Measurements from ENCODE around the gene VARS2. TPM values are rescaled to one million over a fixed set of nuclear protein-coding genes. Genes with fewer than 3 reads are reported as not detected.
A peak's percentile ranks its signal among the peaks of the same experiment; 100 is the strongest.
"Not testable (repeated sequence)": the region's sequence is repeated elsewhere in the genome, so short reads cannot be mapped to it uniquely, and the experiment has no call there.

Gene VARS2
- total RNA-seq, 1 donor from 2014 or later = 5.7 TPM

DNA sequence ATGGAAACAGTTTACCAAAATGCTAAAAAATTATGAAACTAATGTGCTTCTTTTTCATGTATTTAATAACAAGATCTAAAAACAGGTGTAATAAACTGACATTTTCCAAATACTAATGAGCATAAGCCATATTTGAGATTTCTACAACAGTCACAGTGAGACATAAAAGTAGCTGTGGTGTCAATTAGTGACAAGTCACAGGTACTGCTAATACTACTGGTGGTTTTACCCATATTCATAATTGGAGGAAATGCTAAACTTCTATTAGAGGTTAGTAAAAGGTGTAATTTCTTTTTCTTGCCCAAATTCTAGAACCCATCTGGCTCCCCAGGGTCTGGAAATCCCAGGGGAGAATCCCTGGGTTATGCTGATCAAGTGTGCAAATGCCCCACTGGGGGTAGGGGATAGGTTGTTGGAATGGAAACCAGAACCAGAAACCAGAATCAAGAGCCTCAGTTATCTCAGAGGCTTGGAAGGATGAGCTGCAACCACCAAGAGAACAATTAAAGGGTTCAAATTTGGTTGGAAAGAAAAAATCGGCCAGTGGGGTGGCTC lies 13.1 kb upstream of the VARS2 start:
- Histone ChIP-seq H3K27ac (no peak overlapping the region), H3K4me1 (no peaks in the 10 kb centered on the region), H3K9me3 (no peaks in the 10 kb centered on the region), H3K36me3 (peaks cover 31 to 34% of the 10 kb centered on the region in 2 donors), H3K27me3 (no peaks in the 10 kb centered on the region), H3K4me3 (no peak overlapping the region)
- DNase-seq (ENCODE audit: low spot score in 2 of 2) = no peak
- intact Hi-C loops (cut with DNase I) = no loop called here
- TF ChIP-seq, protein P1, sequence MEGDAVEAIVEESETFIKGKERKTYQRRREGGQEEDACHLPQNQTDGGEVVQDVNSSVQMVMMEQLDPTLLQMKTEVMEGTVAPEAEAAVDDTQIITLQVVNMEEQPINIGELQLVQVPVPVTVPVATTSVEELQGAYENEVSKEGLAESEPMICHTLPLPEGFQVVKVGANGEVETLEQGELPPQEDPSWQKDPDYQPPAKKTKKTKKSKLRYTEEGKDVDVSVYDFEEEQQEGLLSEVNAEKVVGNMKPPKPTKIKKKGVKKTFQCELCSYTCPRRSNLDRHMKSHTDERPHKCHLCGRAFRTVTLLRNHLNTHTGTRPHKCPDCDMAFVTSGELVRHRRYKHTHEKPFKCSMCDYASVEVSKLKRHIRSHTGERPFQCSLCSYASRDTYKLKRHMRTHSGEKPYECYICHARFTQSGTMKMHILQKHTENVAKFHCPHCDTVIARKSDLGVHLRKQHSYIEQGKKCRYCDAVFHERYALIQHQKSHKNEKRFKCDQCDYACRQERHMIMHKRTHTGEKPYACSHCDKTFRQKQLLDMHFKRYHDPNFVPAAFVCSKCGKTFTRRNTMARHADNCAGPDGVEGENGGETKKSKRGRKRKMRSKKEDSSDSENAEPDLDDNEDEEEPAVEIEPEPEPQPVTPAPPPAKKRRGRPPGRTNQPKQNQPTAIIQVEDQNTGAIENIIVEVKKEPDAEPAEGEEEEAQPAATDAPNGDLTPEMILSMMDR (IDR thresholded peaks at IDR 0.05) = no peak

DNA sequence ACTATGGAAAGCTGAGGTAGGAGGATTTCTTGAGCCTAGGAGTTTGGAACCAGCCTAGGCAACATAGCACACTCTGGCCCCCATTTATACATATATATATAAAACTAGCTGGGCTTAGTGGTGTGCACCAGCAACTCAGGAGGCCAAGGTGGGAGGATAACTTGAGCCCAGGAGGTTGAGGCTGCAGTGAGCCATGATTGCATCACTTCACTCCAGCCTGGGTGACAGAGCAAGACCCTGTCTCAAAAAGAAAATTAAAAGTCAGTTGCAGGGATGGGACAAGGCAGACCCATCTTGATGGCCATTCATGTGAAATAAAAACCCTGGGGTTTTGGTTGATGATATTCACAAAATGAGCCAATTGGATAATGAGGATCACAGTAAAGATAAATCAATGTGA lies 12.6 kb upstream of the VARS2 start:
- Histone ChIP-seq H3K4me3 (no peak overlapping the region), H3K36me3 (peaks cover 28 to 30% of the 10 kb centered on the region in 2 donors), H3K9me3 (no peaks in the 10 kb centered on the region), H3K27me3 (no peaks in the 10 kb centered on the region), H3K27ac (no peak overlapping the region), H3K4me1 (no peaks in the 10 kb centered on the region)
- intact Hi-C loops (cut with DNase I) = no loop called here
- no peak for DNase-seq (ENCODE audit: low spot score in 2 of 2)
- TF ChIP-seq, protein P1 (IDR thresholded peaks at IDR 0.05) = no peak

DNA sequence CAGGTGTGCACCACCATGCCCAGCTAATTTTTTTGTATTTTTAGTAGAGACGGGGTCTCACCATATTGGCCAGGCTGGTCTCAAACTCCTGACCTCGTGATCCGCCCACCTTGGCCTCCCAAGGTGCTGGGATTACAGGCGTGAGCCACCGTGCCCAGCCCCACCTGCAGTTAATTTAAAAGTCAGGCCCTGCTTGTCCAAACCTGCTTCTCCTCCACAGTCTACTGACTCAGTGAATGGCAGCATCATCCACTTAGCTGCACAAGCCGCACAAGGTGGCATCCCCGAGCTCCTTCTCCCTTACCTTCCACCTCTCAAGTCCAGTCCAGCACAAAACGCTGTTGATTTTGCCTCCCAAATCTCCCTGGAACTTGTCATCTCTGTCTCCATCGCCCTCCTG lies 11.8 kb upstream of the VARS2 start:
- H3K27ac ChIP-seq; intact Hi-C loops (cut with DNase I); H3K9me3 ChIP-seq; H3K4me3 ChIP-seq; H3K27me3 ChIP-seq; H3K4me1 ChIP-seq; DNase-seq (ENCODE audit: low spot score in 2 of 2): not testable (repeated sequence)
- H3K36me3 ChIP-seq = peaks cover 20 to 22% of the 10 kb centered on the region in 2 donors

DNA sequence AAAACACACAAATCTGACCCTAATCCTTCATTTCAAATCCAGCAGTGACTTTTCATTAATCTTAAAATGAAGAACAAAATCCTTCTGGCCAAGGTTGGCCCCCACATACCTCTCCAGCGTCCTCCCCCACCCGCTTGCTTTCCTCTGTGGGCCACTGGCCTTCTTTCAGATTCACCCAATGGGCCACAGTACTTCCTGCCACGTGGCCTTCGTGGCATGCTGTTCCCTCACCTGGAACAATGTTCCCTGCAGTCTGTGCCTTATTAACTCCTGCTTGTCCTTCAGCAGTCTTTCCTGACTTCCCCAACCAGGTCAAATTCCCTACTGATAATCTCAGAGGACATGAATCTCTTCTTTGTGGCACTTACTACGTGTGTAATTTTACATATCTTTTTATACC lies 11.3 kb upstream of the VARS2 start:
- no peak overlapping the region for H3K27ac ChIP-seq
- peaks cover 0 to 3% of the 10 kb centered on the region in 2 donors for H3K4me1 ChIP-seq
- H3K36me3 ChIP-seq = peaks cover 16 to 17% of the 10 kb centered on the region in 2 donors
- intact Hi-C loops (cut with DNase I) = no loop called here
- no peak overlapping the region for H3K4me3 ChIP-seq
- H3K27me3 ChIP-seq = no peaks in the 10 kb centered on the region
- TF ChIP-seq, protein P1 (IDR thresholded peaks at IDR 0.05) = no peak
- H3K9me3 ChIP-seq = no peaks in the 10 kb centered on the region
- DNase-seq (ENCODE audit: low spot score in 2 of 2) = no peak

DNA sequence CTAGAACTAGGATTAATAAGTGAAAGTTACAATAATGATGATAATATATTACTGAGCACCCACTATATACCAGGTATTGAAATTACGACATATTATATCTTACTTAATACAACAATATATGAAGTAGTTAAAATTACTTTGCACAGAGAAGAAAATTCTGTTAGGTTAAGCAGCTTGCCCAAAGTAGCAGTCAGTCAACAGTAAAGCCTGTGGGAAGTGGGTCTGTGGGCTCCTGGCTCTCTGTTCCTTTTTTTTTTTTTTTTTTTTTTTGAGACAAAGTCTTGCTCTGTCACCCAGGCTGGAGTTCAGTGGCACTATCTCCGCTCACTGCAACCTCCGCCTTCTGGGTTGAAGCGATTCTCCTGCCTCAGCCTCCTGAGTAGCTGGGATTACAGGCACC lies 10.8 kb upstream of the VARS2 start:
- no peak overlapping the region for H3K4me3 ChIP-seq
- peaks cover 10 to 12% of the 10 kb centered on the region in 2 donors for H3K36me3 ChIP-seq
- H3K27ac ChIP-seq = no peak overlapping the region
- no peaks in the 10 kb centered on the region for H3K27me3 ChIP-seq
- peaks cover 0 to 3% of the 10 kb centered on the region in 2 donors for H3K4me1 ChIP-seq
- DNase-seq (ENCODE audit: low spot score in 2 of 2) = no peak
- H3K9me3 ChIP-seq = no peaks in the 10 kb centered on the region
- intact Hi-C loops (cut with DNase I) = no loop called here
- TF ChIP-seq, protein P1 (IDR thresholded peaks at IDR 0.05) = no peak

DNA sequence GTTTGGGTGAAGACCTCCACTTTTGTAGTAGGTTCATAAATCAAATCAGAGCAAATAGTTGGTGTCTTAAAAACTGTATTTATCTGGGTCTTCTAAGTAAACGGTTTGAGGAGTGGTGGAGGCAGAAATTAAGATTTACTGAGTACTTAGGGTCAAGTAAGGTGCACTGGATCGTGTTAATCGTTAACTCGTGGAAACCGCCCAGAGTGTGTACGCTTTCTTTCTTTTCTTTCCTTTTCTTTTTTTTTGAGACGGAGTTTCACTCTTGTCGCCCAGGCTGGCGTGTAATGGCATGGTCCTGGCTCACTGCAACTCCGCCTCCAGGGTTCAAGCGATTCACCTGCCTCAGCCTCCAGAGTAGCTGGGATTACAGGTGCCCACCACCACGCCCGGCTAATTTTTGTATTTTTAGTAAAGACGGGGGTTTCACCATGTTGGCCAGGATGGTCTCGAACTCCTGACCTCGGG lies 6.7 kb upstream of the VARS2 start:
- Histone ChIP-seq H3K36me3 (peaks cover 16 to 24% of the 10 kb centered on the region in 2 donors), H3K4me1 (peaks cover 0 to 10% of the 10 kb centered on the region in 2 donors), H3K4me3 (peak overlapping the region; percentile 71 to 95)
- intact Hi-C loops (cut with DNase I); DNase-seq (ENCODE audit: low spot score in 2 of 2); H3K27ac ChIP-seq; H3K27me3 ChIP-seq; H3K9me3 ChIP-seq: not testable (repeated sequence)

Measured in ascending aorta (tissue), 2 donors.